ENCODE measurements around the gene AHR.

The AHR gene

GRCh38 chr7:17367502-17367901 lies 69.0 kb downstream of the AHR start:
- no peak for TF ChIP-seq EZH2 (IDR thresholded peaks at IDR 0.05; ENCODE audit: borderline replicate concordance, low read length)
- no peak for TF ChIP-seq CTCF (IDR thresholded peaks at IDR 0.05; ENCODE audit: low read length)
- no peak overlapping the region for H3K9ac ChIP-seq (ENCODE audit: low read length)
- H3K27me3 ChIP-seq (ENCODE audit: insufficient read depth, low read length): no peaks in the 10 kb centered on the region
- no peaks in the 10 kb centered on the region for H4K20me1 ChIP-seq (ENCODE audit: insufficient read depth, low read length)
- no peaks in the 10 kb centered on the region for H3K4me1 ChIP-seq (ENCODE audit: insufficient read depth, low read length, severe bottlenecking)
- H3F3A ChIP-seq (ENCODE audit: insufficient read depth, low read length): no peaks in the 10 kb centered on the region
- H3K4me2 ChIP-seq (ENCODE audit: low read length): no peak overlapping the region
- no peaks in the 10 kb centered on the region for H3K9me3 ChIP-seq (ENCODE audit: low read length)
- H3K9me2 ChIP-seq (ENCODE audit: low read depth, low read length): no peaks in the 10 kb centered on the region
- H2AFZ ChIP-seq (ENCODE audit: low read length): no peak overlapping the region
- H3K36me3 ChIP-seq (ENCODE audit: insufficient read depth, low read length): no peaks in the 10 kb centered on the region
- H3K79me2 ChIP-seq (ENCODE audit: insufficient read depth, low read length): no peaks in the 10 kb centered on the region
- H3K27ac ChIP-seq (ENCODE audit: low read depth, low read length, poor library complexity, severe bottlenecking): no peak overlapping the region
- no peak overlapping the region for H3K4me3 ChIP-seq (ENCODE audit: low read depth, low read length, poor library complexity, severe bottlenecking)

- Histone ChIP-seq H3K27ac (ENCODE audit: low read depth, low read length, poor library complexity, severe bottlenecking) (no peak overlapping the region), H3K9ac (ENCODE audit: low read length) (no peak overlapping the region), H3K4me2 (ENCODE audit: low read length) (no peak overlapping the region), H3K9me2 (ENCODE audit: low read depth, low read length) (no peaks in the 10 kb centered on the region), H4K20me1 (ENCODE audit: insufficient read depth, low read length) (no peaks in the 10 kb centered on the region), H3K27me3 (ENCODE audit: insufficient read depth, low read length) (no peaks in the 10 kb centered on the region), H3F3A (ENCODE audit: insufficient read depth, low read length) (no peaks in the 10 kb centered on the region), H3K4me3 (ENCODE audit: low read depth, low read length, poor library complexity, severe bottlenecking) (no peak overlapping the region), H3K9me3 (ENCODE audit: low read length) (no peaks in the 10 kb centered on the region), H3K79me2 (ENCODE audit: insufficient read depth, low read length) (no peaks in the 10 kb centered on the region), H2AFZ (ENCODE audit: low read length) (no peak overlapping the region), H3K4me1 (ENCODE audit: insufficient read depth, low read length, severe bottlenecking) (no peaks in the 10 kb centered on the region), H3K36me3 (ENCODE audit: insufficient read depth, low read length) (no peaks in the 10 kb centered on the region)
- TF ChIP-seq CTCF (IDR thresholded peaks at IDR 0.05; ENCODE audit: low read length) (no peak), EZH2 (IDR thresholded peaks at IDR 0.05; ENCODE audit: borderline replicate concordance, low read length) (no peak)
Measured at GRCh38 chr7:17368856-17369524, 70.5 kb downstream of the AHR start.

GRCh38 chr7:17369691-17370426 lies 71.4 kb downstream of the AHR start:
- H3K27ac ChIP-seq (ENCODE audit: low read depth, low read length, poor library complexity, severe bottlenecking): no peak overlapping the region
- H3K9ac ChIP-seq (ENCODE audit: low read length): no peak overlapping the region
- no peaks in the 10 kb centered on the region for H3K27me3 ChIP-seq (ENCODE audit: insufficient read depth, low read length)
- no peak overlapping the region for H2AFZ ChIP-seq (ENCODE audit: low read length)
- H3K79me2 ChIP-seq (ENCODE audit: insufficient read depth, low read length): no peaks in the 10 kb centered on the region
- H3K4me2 ChIP-seq (ENCODE audit: low read length): no peak overlapping the region
- no peaks in the 10 kb centered on the region for H3K4me1 ChIP-seq (ENCODE audit: insufficient read depth, low read length, severe bottlenecking)
- H3K9me2 ChIP-seq (ENCODE audit: low read depth, low read length): no peaks in the 10 kb centered on the region
- TF ChIP-seq EZH2 (IDR thresholded peaks at IDR 0.05; ENCODE audit: borderline replicate concordance, low read length): no peak
- no peak for TF ChIP-seq CTCF (IDR thresholded peaks at IDR 0.05; ENCODE audit: low read length)
- no peak overlapping the region for H3K4me3 ChIP-seq (ENCODE audit: low read depth, low read length, poor library complexity, severe bottlenecking)
- H3F3A ChIP-seq (ENCODE audit: insufficient read depth, low read length): no peaks in the 10 kb centered on the region
- H3K9me3 ChIP-seq (ENCODE audit: low read length): no peaks in the 10 kb centered on the region
- no peaks in the 10 kb centered on the region for H3K36me3 ChIP-seq (ENCODE audit: insufficient read depth, low read length)
- no peaks in the 10 kb centered on the region for H4K20me1 ChIP-seq (ENCODE audit: insufficient read depth, low read length)

All from OCI-LY1 (cell line).